Spinal cord (tissue), 10 donors: Measurements from ENCODE around the gene PMS2. TPM values are rescaled to one million over a fixed set of nuclear protein-coding genes. Genes with fewer than 3 reads are reported as not detected.

Experiments used
- DNase-seq, 6 donors: peaks; one replicate each; pipeline versions ENCODE4 v3.0.0 to v3.0.0-alpha.2; 2013 to 2015; ENCODE audit warnings: low spot score in 6 of 6, low read depth in 4 of 6
- H3K27ac ChIP-seq: one replicate; pipeline ENCODE4 v1.5.1; 2013; ENCODE audit warnings: low read depth, low read length, control low read depth
- H3K27me3 ChIP-seq: one replicate; pipeline ENCODE4 v1.6.1; 2013; ENCODE audit warnings: low read length; ENCODE audit not compliant: control insufficient read depth, insufficient read depth
- H3K36me3 ChIP-seq: one replicate; pipeline ENCODE4 v1.6.1; 2013; ENCODE audit warnings: low read length; ENCODE audit not compliant: control insufficient read depth, insufficient read depth
- H3K4me1 ChIP-seq: one replicate; pipeline ENCODE4 v1.6.1; 2013; ENCODE audit warnings: low read length; ENCODE audit not compliant: control insufficient read depth, insufficient read depth
- H3K4me3 ChIP-seq: one replicate; pipeline ENCODE4 v1.5.1; 2013; ENCODE audit warnings: low read depth, low read length, control low read depth
- H3K9me3 ChIP-seq: one replicate; pipeline ENCODE4 v1.6.1; 2013; ENCODE audit warnings: low read length; ENCODE audit not compliant: control insufficient read depth, insufficient read depth
- WGBS: methylation state at CpG from one replicate; pipeline ENCODE4 v1.1.5; 2013; ENCODE audit warnings: missing lambda C conversion rate; ENCODE audit not compliant: insufficient coverage; 5-methylcytosine and 5-hydroxymethylcytosine counted together
- polyA plus RNA-seq, 2 donors: library from polyadenylated mRNA; unstranded; fragments of 120-200 nt; gene quantifications; one replicate each; pipeline ENCODE4 v1.2.1, GENCODE V29; 2013; ENCODE audit not compliant: insufficient read length in 2 of 2
- total RNA-seq, 2 donors: library from RNA; depleted of rRNA in 1 of 2; stranded (reverse); fragments of 120-200 nt in 1 of 2; fragments of >200 nt in 1 of 2; gene quantifications; one replicate each; pipeline versions ENCODE4 v1.2.3 to v1.2.4, GENCODE V29; 2013 to 2014
- donor health status: healthy.

PMS2 gene
- total and polyA plus RNA-seq, 4 donors = 21.7 to 32.7 (median 25.7) TPM

- no peaks in the 10 kb centered on the region for H3K27me3 ChIP-seq
- no peak overlapping the region for H3K27ac ChIP-seq
- H3K4me1 ChIP-seq = no peaks in the 10 kb centered on the region
- peaks cover 62% of the 10 kb centered on the region for H3K36me3 ChIP-seq
- no peak for DNase-seq
- H3K4me3 ChIP-seq = no peak overlapping the region
- 100% methylated on average over 2 of the region's 5 CpGs for WGBS
- H3K9me3 ChIP-seq = no peaks in the 10 kb centered on the region
Measured at GRCh38 chr7:6032167-6032566, 23.3 kb upstream of the PMS2 start.

DNA sequence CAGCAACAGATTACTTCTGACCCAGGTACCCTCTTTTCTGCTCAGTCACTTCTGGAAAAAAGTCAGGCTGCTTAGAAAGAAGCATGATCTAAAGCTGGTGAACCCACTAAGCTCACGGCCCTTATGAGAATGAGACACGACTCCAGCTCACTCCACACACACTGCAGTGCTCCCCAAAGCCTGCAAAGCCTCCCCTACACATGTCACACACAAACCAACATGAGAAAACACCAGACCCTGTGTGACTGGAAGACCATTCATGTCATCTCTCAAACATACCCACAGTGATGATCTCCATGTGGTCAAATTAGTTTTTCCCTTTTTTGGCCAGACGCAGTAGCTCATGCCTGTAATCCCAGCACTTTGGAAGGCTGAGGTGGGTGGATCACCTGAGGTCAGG lies 22.7 kb upstream of the PMS2 start:
- H3K4me3 ChIP-seq = no peak overlapping the region
- H3K4me1 ChIP-seq = no peaks in the 10 kb centered on the region
- H3K9me3 ChIP-seq = no peaks in the 10 kb centered on the region
- H3K36me3 ChIP-seq = peaks cover 63% of the 10 kb centered on the region
- 96% methylated on average over 2 of the region's 3 CpGs for WGBS
- DNase-seq = no peak
- no peak overlapping the region for H3K27ac ChIP-seq
- H3K27me3 ChIP-seq = no peaks in the 10 kb centered on the region

- Histone ChIP-seq H3K4me1 (peaks cover 4% of the 10 kb centered on the region), H3K27me3 (no peaks in the 10 kb centered on the region), H3K27ac (no peak within 1 kb of the TSS), H3K36me3 (peaks cover 69% of the 10 kb centered on the region), H3K4me3 (no peak within 1 kb of the TSS), H3K9me3 (no peaks in the 10 kb centered on the region)
- DNase-seq = no peak
- 90% methylated on average over 2 of the region's 2 CpGs for WGBS
Measured at GRCh38 chr7:6030988-6031387, 22.1 kb upstream of the PMS2 start, which contains the start of gene ANKRD61. Gene ANKRD61 (plus strand): TSS chr7:6031376. CDS start chr7:6031376, 0 bp downstream.

DNA sequence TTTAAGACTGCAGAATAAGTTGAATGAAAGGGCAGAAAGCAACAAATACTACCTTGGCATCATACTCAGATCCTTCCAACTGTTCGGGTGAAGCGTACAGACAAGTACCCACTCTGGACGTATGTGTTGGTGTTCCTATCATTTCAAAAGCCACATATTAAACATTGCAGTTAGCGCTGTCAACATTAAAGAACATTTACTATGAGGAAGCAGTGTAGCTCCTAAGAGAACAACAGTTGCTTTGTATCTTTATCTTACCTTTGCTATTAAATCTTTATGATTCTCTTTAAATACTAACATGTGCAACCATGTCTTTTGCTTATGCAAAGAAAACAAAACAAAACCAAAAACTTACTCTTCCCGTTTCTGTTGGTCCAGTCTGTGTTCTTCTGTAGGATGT lies 19.7 kb upstream of the PMS2 start:
- no peak for DNase-seq
- no peaks in the 10 kb centered on the region for H3K27me3 ChIP-seq
- peaks cover 71% of the 10 kb centered on the region for H3K36me3 ChIP-seq
- no peak overlapping the region for H3K27ac ChIP-seq
- H3K4me3 ChIP-seq = no peak overlapping the region
- WGBS = 94% methylated on average over 3 of the region's 5 CpGs
- H3K4me1 ChIP-seq = peaks cover 4% of the 10 kb centered on the region
- no peaks in the 10 kb centered on the region for H3K9me3 ChIP-seq

- no CpG with 5 or more reads among the region's 1 CpG for WGBS
- Histone ChIP-seq H3K4me3 (no peak overlapping the region), H3K4me1 (peaks cover 4% of the 10 kb centered on the region), H3K9me3 (no peaks in the 10 kb centered on the region), H3K27ac (no peak overlapping the region), H3K27me3 (no peaks in the 10 kb centered on the region), H3K36me3 (peaks cover 75% of the 10 kb centered on the region)
- DNase-seq = no peak
Measured at GRCh38 chr7:6027806-6028365, 19.0 kb upstream of the PMS2 start.

GRCh38 chr7:6026820-6027311 lies 18.0 kb upstream of the PMS2 start:
- H3K27ac ChIP-seq = no peak overlapping the region

GRCh38 chr7:6026011-6026819 lies 17.4 kb upstream of the PMS2 start:
- Histone ChIP-seq H3K4me1 (peaks cover 4% of the 10 kb centered on the region), H3K4me3 (no peak overlapping the region), H3K36me3 (peaks cover 80% of the 10 kb centered on the region), H3K27me3 (no peaks in the 10 kb centered on the region), H3K9me3 (no peaks in the 10 kb centered on the region), H3K27ac (no peak overlapping the region)
- no peak for DNase-seq
- 81% methylated on average over 18 of the region's 22 CpGs for WGBS

More at GRCh38 chr7:6026820-6027311, 18.0 kb upstream of the PMS2 start:
- Histone ChIP-seq H3K27me3 (no peaks in the 10 kb centered on the region), H3K9me3 (no peaks in the 10 kb centered on the region), H3K36me3 (peaks cover 79% of the 10 kb centered on the region), H3K4me1 (peaks cover 4% of the 10 kb centered on the region), H3K4me3 (no peak overlapping the region)
- WGBS = 90% methylated on average over 8 of the region's 12 CpGs
- DNase-seq = no peak

- WGBS = 98% methylated on average over 7 of the region's 7 CpGs
Measured at GRCh38 chr7:6023974-6024435, 15.2 kb upstream of the PMS2 start.

GRCh38 chr7:6022707-6023106 lies 13.9 kb upstream of the PMS2 start:
- DNase-seq = no peak
- Histone ChIP-seq H3K27me3 (no peaks in the 10 kb centered on the region), H3K9me3 (no peaks in the 10 kb centered on the region), H3K27ac (no peak overlapping the region), H3K36me3 (peaks cover 91% of the 10 kb centered on the region), H3K4me3 (no peak overlapping the region), H3K4me1 (peaks cover 4% of the 10 kb centered on the region)
- WGBS = no CpG with 5 or more reads among the region's 3 CpGs

More at GRCh38 chr7:6023974-6024435, 15.2 kb upstream of the PMS2 start:
- DNase-seq = no peak
- Histone ChIP-seq H3K27me3 (no peaks in the 10 kb centered on the region), H3K36me3 (peaks cover 87% of the 10 kb centered on the region), H3K9me3 (no peaks in the 10 kb centered on the region), H3K27ac (no peak overlapping the region), H3K4me3 (no peak overlapping the region), H3K4me1 (peaks cover 4% of the 10 kb centered on the region)
